Smooth muscle cell of bladder (primary cell): Measurements from ENCODE around the gene CRYBA1. TPM values are rescaled to one million over a fixed set of nuclear protein-coding genes. Genes with fewer than 3 reads are reported as not detected.

Source experiments
- total RNA-seq: library from RNA; depleted of rRNA; stranded (reverse); fragments of >200 nt; gene quantifications from 2 replicates; pipeline ENCODE4 v1.2.3, GENCODE V29; 2014

The CRYBA1 gene, protein sequence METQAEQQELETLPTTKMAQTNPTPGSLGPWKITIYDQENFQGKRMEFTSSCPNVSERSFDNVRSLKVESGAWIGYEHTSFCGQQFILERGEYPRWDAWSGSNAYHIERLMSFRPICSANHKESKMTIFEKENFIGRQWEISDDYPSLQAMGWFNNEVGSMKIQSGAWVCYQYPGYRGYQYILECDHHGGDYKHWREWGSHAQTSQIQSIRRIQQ
- total RNA-seq: not detected in 2 replicates

DNA sequence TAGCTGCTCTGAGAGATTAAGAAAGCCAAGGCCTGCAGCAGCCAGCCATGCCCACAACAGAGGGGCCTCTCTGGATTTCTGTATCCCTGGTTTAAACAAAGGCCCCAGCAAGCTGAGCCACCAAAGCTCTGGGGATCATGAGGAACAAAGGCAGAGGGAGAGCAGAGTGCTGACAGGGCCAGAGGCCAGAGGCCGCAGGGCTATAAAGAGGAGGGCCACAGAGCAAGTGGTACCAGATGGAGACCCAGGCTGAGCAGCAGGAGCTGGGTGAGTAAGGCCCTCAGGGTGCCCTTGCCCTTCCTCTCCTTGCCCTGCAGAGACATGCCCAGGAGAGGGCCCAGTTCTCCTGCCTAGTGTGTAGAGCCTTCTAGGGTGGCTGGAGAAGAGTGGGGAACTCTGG lies at the start of gene CRYBA1:
CRYBA1 (plus strand) TSS at position 232 of the 400 bp plus-strand sequence; CDS start at position 237, 5 bp downstream.

DNA sequence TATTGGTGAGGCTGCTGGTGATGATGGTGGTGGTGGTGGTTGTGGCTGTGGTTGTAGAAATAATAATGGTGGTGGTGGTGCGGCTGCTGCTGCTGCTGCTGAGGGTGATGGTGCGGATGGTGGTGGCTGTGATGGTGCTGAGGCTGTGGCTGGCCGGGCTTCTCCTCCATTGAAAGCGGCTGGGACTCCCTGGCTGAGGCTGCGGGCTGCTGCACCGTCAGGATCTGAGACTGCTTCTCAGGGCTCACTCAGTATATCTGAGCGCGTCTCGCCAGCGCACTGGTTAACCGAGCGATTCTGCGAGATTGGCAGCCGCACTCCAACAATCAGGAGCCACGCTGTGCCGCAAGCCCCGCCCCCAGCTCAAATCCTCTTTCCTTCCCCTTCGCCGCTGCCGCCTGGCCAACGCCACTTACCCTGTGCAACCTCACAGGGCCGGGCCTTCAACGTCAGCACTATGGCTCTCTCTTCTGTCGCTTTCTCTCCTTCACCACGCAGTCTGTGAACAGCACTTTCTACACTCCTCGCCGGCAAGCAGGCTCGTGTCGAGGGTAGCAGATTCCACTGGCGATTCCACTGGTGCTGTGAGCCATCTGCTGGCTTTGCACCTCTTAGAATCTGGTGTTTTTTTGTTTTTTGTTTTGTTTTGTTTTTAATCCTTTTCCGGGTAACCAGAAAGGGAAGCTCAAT lies 47.4 kb downstream of the CRYBA1 start, which contains the start of gene NUFIP2:
NUFIP2 (minus strand) TSS at position 259 of the 690 bp plus-strand sequence; CDS start at position 170, 89 bp downstream.

Other genes starting within 250 kb of the CRYBA1 start
- gene SEZ6, start 240.8 kb upstream of the CRYBA1 start, total RNA-seq: not detected in 2 replicates
- 2.6 and 2.7 TPM in 2 replicates for gene PIPOX, start 203.7 kb upstream of the CRYBA1 start, total RNA-seq
- 32.4 and 53.3 TPM in 2 replicates for gene MYO18A, start 66.5 kb upstream of the CRYBA1 start, total RNA-seq
- gene NUFIP2, start 47.3 kb downstream of the CRYBA1 start, total RNA-seq: 26.5 and 35.2 TPM in 2 replicates
- gene TAOK1, start 143.5 kb downstream of the CRYBA1 start, total RNA-seq: 49.2 and 49.6 TPM in 2 replicates